ENCODE results near the gene USP36. TPM values are rescaled to one million over a fixed set of nuclear protein-coding genes. Genes with fewer than 3 reads are reported as not detected.

The USP36 gene
- total and polyA plus RNA-seq, 9 of the 15 experiments (the other 6 are each of a cell fraction or from before 2014, with no cell fraction given), result 6.4 to 72.8 (median 22.5) TPM

DNA sequence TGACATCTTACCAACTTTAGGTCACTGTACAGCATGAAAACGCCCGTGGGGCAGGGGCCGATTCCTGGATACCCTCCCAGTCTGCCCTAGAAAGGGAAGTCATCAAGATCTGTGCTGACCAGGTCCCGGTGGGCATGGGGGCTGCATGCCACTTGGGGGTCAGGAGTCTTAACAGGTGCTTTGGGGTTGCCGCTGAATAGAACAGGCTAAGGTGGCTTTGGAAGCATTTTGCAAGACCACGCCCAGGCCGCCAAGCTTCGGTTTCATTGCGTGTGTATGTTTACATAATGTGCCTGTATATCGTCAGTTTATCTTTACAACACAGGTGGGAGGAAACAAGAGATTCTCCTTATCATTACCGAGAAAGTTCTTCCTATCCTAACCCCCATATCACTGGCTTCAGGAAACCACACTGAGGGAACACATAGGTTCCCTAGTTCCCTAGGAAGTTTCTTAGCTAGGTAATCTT is 13.3 kb upstream of the USP36 start (continued):
- TF ChIP-seq ZNF766 (CRISPR knock-in tag; conservative IDR thresholded peaks at IDR 0.05) (peak; percentile 64; the same call in 1 of the 2 replicates), CBFA2T3 (IDR thresholded peaks at IDR 0.05) (peak; percentile 88), CBFA2T2 (conservative IDR thresholded peaks at IDR 0.05) (peak; percentile 80), SMARCC2 (IDR thresholded peaks at IDR 0.05; ENCODE audit: low read depth) (0 out of 2 replicates have a peak, but pooled peaks have one; percentile 24), LEF1 (IDR thresholded peaks at IDR 0.05) (peak; percentile 40; the same call in 1 of the 2 replicates)

DNA sequence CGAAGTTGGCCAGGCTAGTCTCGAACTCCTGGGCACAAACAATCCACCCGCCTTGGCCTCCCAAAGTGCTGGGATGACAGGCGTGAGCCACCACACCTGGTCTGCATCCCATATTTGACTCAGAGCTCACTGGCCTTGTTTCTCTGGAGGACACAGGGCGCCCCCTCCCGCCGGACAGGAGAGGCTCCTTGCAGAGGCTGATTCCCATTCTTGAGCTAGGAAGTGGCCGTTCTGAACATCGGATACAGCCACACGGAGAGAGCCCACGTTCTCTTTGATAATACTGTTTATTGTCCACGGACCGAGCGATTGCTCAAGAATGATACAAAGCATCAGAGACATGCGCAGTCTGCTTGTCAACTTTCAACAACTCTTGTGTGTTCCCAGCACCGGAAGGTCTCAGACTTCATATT is 12.1 kb upstream of the USP36 start:
- Histone ChIP-seq H3K27ac (ENCODE audit: extremely low read depth, low read depth, low read length) (no peak overlapping the region), H3K27me3 (ENCODE audit: control insufficient read depth in 2 of 2, insufficient read depth in 2 of 2, low read length in 2 of 2) (peaks cover 0 to 17% of the 10 kb centered on the region in 2 experiments; a peak in 2 of 5 replicates), H4K20me1 (replicated peaks; ENCODE audit: control insufficient read depth, insufficient read depth, low read length) (no peaks in the 10 kb centered on the region), H3K36me3 (ENCODE audit: control insufficient read depth, insufficient read depth, low read length) (no peaks in the 10 kb centered on the region), H3K79me2 (ENCODE audit: control insufficient read depth, insufficient read depth, low read length) (no peaks in the 10 kb centered on the region), H2AFZ (ENCODE audit: low read depth, low read length) (peak overlapping the region; percentile 83), H3K9me1 (ENCODE audit: control insufficient read depth, insufficient read depth, low read length) (no peaks in the 10 kb centered on the region), H3K9me3 (replicated peaks; ENCODE audit: control insufficient read depth, insufficient read depth, low read depth, low read length) (no peaks in the 10 kb centered on the region), H3K4me1 (replicated peaks in 1 of 2; ENCODE audit: control insufficient read depth in 2 of 2, insufficient read depth in 2 of 2, low read length in 2 of 2) (peaks cover 18 to 23% of the 10 kb centered on the region in 2 experiments), H3K4me3 (no peak overlapping the region), H3K9ac (ENCODE audit: insufficient read depth in 1 of 2, low read depth in 2 of 2, low read length in 2 of 2) (0 out of 4 replicates have a peak overlapping the region, but pooled peaks of 1 of the 2 experiments have one; percentile 0), H3K4me2 (ENCODE audit: insufficient read depth, low read length) (peak overlapping the region; percentile 51; the same call in 1 of the 2 replicates)
- no TSS peak for BruUV-seq (replicated peaks)
- WGBS (ENCODE audit: insufficient coverage, low coverage, missing lambda C conversion rate), result 13% methylated on average over 16 of the region's 16 CpGs
- FAIRE-seq (peak; percentile 95), DNase-seq (ENCODE audit: extremely low read depth in 1 of 4, low spot score in 3 of 4) (peak; percentile 58 to 76 (median 64)), ATAC-seq (peak; percentile 92)
- in situ Hi-C loops (cut with MboI) (no loop called here), intact Hi-C loops (cut with micrococcal nuclease) (loop anchor here (1.0 kb wide), 1 partner anchor 355 kb away; no protein-coding TSS in a partner anchor)
- POLR2A ChIA-PET, result interaction anchor here (0.6 to 1.4 kb wide), 5 partner anchors 10 to 408 kb away, joined by 3 to 9 read pairs (median 3); no protein-coding TSS in a partner anchor
- CTCF ChIA-PET (ENCODE audit: low intra/inter-chr PET ratio), result no interaction called here
- TF ChIP-seq ADNP (tag; IDR thresholded peaks at IDR 0.05) (no peak), SMARCC2 (IDR thresholded peaks at IDR 0.05; ENCODE audit: low read depth) (no peak), JUND (IDR thresholded peaks at IDR 0.05; ENCODE audit: borderline replicate concordance, low read depth, low read length) (0 out of 2 replicates have a peak, but pooled peaks have one; percentile 26), JUND (tag; IDR thresholded peaks at IDR 0.05; ENCODE audit: borderline replicate concordance, low read depth, low read length) (no peak), LCOR (CRISPR knock-in tag; IDR thresholded peaks at IDR 0.05) (0 out of 2 replicates have a peak, but pooled peaks have one; percentile 34), ZNF12 (CRISPR knock-in tag; IDR thresholded peaks at IDR 0.05) (peak; percentile 62; the same call in 1 of the 2 replicates), SMAD4 (CRISPR knock-in tag; conservative IDR thresholded peaks at IDR 0.05) (peak; percentile 35; the same call in 1 of the 2 replicates), RCOR1 (IDR thresholded peaks at IDR 0.05; ENCODE audit: borderline replicate concordance in 1 of 2, low read depth in 2 of 2, low read length in 2 of 2) (peak in 1 of 2 experiments; percentile 40; a peak in 1 of 4 replicates)
- TF ChIP-seq, protein P1, sequence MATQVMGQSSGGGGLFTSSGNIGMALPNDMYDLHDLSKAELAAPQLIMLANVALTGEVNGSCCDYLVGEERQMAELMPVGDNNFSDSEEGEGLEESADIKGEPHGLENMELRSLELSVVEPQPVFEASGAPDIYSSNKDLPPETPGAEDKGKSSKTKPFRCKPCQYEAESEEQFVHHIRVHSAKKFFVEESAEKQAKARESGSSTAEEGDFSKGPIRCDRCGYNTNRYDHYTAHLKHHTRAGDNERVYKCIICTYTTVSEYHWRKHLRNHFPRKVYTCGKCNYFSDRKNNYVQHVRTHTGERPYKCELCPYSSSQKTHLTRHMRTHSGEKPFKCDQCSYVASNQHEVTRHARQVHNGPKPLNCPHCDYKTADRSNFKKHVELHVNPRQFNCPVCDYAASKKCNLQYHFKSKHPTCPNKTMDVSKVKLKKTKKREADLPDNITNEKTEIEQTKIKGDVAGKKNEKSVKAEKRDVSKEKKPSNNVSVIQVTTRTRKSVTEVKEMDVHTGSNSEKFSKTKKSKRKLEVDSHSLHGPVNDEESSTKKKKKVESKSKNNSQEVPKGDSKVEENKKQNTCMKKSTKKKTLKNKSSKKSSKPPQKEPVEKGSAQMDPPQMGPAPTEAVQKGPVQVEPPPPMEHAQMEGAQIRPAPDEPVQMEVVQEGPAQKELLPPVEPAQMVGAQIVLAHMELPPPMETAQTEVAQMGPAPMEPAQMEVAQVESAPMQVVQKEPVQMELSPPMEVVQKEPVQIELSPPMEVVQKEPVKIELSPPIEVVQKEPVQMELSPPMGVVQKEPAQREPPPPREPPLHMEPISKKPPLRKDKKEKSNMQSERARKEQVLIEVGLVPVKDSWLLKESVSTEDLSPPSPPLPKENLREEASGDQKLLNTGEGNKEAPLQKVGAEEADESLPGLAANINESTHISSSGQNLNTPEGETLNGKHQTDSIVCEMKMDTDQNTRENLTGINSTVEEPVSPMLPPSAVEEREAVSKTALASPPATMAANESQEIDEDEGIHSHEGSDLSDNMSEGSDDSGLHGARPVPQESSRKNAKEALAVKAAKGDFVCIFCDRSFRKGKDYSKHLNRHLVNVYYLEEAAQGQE (IDR thresholded peaks at IDR 0.05; ENCODE audit: borderline replicate concordance), result peak; percentile 46; the same call in 1 of the 2 replicates
- TF ChIP-seq, protein P1 (CRISPR knock-in tag; IDR thresholded peaks at IDR 0.05; ENCODE audit: low read depth), result no peak

All from K562 (cell line).